ENCODE data around the gene SPTLC2.

DNA sequence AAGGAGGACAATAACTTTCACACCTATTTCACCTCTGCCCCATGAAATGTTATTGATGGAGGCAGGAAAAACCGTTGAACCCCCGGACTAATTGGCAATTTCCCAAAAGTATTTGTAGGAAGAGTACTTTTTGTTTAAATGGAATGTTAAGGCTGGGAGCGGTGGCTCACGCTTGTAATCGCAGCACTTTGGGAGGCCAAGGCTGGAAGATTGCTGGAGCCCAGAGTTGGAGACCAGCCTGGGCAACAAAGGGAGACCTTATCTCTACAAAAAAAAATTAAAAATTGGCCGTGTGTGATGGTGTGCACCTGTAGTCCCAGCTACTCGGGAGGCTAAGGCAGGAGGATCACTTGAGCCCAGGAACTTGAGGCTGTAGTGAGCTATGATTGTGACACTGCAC lies 26.0 kb upstream of the SPTLC2 start:
- TF ChIP-seq CTCF (IDR thresholded peaks at IDR 0.05): no peak
- no peak for TF ChIP-seq POLR2A (IDR thresholded peaks at IDR 0.05)

Data from prostate gland (tissue), 2 donors.